Caco-2 (cell line): Measurements from ENCODE around the gene LRRC56. TPM values are rescaled to one million over a fixed set of nuclear protein-coding genes. Genes with fewer than 3 reads are reported as not detected.

Experiments used
- BruUV-seq: library from RNA; stranded (reverse); fragments of 400-500 nt; replicated peaks from 2 replicates; lab custom pipeline; 2021; lab: Mats Ljungman, UMichigan
- CTCF ChIA-PET: fragments of 300-600 bp; sonication (Branson Sonifier 250); formaldehyde crosslinking; loops from one replicate; lab custom pipeline; 2022; ENCODE audit warnings: antibody characterized with exemption; lab: Charles Lee
- POLR2A ChIA-PET: fragments of 300-600 bp; sonication (Branson Sonifier 250); formaldehyde crosslinking; loops from one replicate; lab custom pipeline; 2022; ENCODE audit warnings: antibody characterized with exemption; lab: Charles Lee
- DNase-seq, 2 experiments: peaks; one replicate each; pipeline versions ENCODE4 v3.0.0 to v3.0.0-alpha.2; 2020 to 2022
- H3K27me3 ChIP-seq: replicated peaks from 2 replicates; pipeline ENCODE4 v1.6.0; 2011; ENCODE audit warnings: low read length; ENCODE audit not compliant: control insufficient read depth, insufficient read depth
- H3K36me3 ChIP-seq: 2 replicates; pipeline ENCODE4 v1.5.1; 2011; ENCODE audit warnings: low read length; ENCODE audit not compliant: control insufficient read depth, insufficient read depth
- H3K4me1 ChIP-seq: fragments of 250-450 bp; sonication (Bioruptor Pico); 2 replicates; pipeline ENCODE4 v1.5.1; 2020; ENCODE audit warnings: mild to moderate bottlenecking
- H3K4me3 ChIP-seq: 2 replicates; pipeline ENCODE4 v1.5.1; 2011; ENCODE audit warnings: low read depth, mild to moderate bottlenecking, control low read depth, low read length
- H3K9me3 ChIP-seq: fragments of 250-450 bp; sonication (Bioruptor Pico); 2 replicates; pipeline ENCODE4 v1.5.1; 2020; ENCODE audit warnings: mild to moderate bottlenecking, moderate library complexity
- H3K27ac Mint-ChIP-seq: one replicate; pipeline ENCODE4 v1.8.0; 2022; ENCODE audit warnings: mixed read lengths; ENCODE audit not compliant: unreplicated experiment
- H3K27me3 Mint-ChIP-seq: one replicate; pipeline ENCODE4 v1.8.0; 2022; ENCODE audit warnings: mixed read lengths; ENCODE audit not compliant: insufficient read depth, unreplicated experiment
- H3K36me3 Mint-ChIP-seq: one replicate; pipeline ENCODE4 v1.8.0; 2022; ENCODE audit warnings: mild to moderate bottlenecking, mixed read lengths; ENCODE audit not compliant: insufficient read depth, unreplicated experiment
- H3K4me1 Mint-ChIP-seq: one replicate; pipeline ENCODE4 v1.8.0; 2022; ENCODE audit warnings: low read depth, mixed read lengths; ENCODE audit not compliant: unreplicated experiment
- H3K4me3 Mint-ChIP-seq: one replicate; pipeline ENCODE4 v1.8.0; 2022; ENCODE audit warnings: mild to moderate bottlenecking, moderate library complexity, mixed read lengths; ENCODE audit not compliant: unreplicated experiment
- H3K9me3 Mint-ChIP-seq: one replicate; pipeline ENCODE4 v1.8.0; 2022; ENCODE audit warnings: mixed read lengths; ENCODE audit not compliant: unreplicated experiment
- CTCF ChIP-seq, 2 experiments: fragments of 200-600 bp in 1 of 2; IDR thresholded peaks; 1 replicate in 1 of 2; 2 replicates in 1 of 2; pipeline versions ENCODE4 v1.5.1 to v1.8.0; 2011 to 2022; ENCODE audit warnings: antibody characterized with exemption in 1 of 2, control low read depth in 1 of 2, inconsistent platforms in 1 of 2, low read depth in 1 of 2, low read length in 1 of 2, mild to moderate bottlenecking in 1 of 2, moderate library complexity in 1 of 2; ENCODE audit not compliant: insufficient read depth in 1 of 2, severe bottlenecking in 1 of 2, unreplicated experiment in 1 of 2
- intact Hi-C: fragments of 100-400 bp; cut with micrococcal nuclease; formaldehyde crosslinking; loops from one replicate; pipeline ENCODE4 v1.10.0; 2022; ENCODE audit not compliant: unreplicated experiment
- total RNA-seq: library from RNA; stranded (reverse); gene quantifications from 2 replicates; pipeline ENCODE4 v1.2.3, GENCODE V29; 2022

The LRRC56 gene
- total RNA-seq, 1 experiment from 2014 or later, result 4.4 TPM

GRCh38 chr11:555227-555779 is 18.0 kb downstream of the LRRC56 start:
- peak in 1 of 2 experiments; percentile 6 for TF ChIP-seq CTCF (IDR thresholded peaks at IDR 0.05; ENCODE audit: insufficient read depth in 1 of 2, low read depth in 1 of 2, low read length in 1 of 2, severe bottlenecking in 1 of 2, unreplicated experiment in 1 of 2)
- H3K9me3 ChIP-seq, result no peaks in the 10 kb centered on the region
- H3K36me3 ChIP-seq, result no peaks in the 10 kb centered on the region
- no peak for DNase-seq
- Mint-ChIP-seq H3K9me3 (no peaks in the 10 kb centered on the region), H3K27ac (no peak overlapping the region), H3K27me3 (no peaks in the 10 kb centered on the region), H3K4me1 (peaks cover 14% of the 10 kb centered on the region), H3K4me3 (peak overlapping the region; percentile 56), H3K36me3 (peaks cover 12% of the 10 kb centered on the region)
- no TSS peak for BruUV-seq
- ChIA-PET POLR2A (interaction anchor here (0.7 to 0.8 kb wide), 2 partner anchors 21 to 58 kb away, joined by 5 to 8 read pairs; no protein-coding TSS in a partner anchor), CTCF (interaction anchor here (0.8 to 1.7 kb wide), 5 partner anchors 21 to 169 kb away, joined by 3 to 9 read pairs (median 6); partner anchors contain the start of gene PHRF1)
- H3K27me3 ChIP-seq, result no peaks in the 10 kb centered on the region
- H3K4me1 ChIP-seq, result peaks cover 27% of the 10 kb centered on the region
- peak overlapping the region; percentile 62 for H3K4me3 ChIP-seq
- intact Hi-C loops, result loop anchor here (10.0 kb wide), 1 partner anchor 169 kb away; no protein-coding TSS in a partner anchor

GRCh38 chr11:555780-556661 is 18.7 kb downstream of the LRRC56 start:
- BruUV-seq, result no TSS peak
- no peak overlapping the region for H3K4me3 Mint-ChIP-seq

More at GRCh38 chr11:555780-556661, 18.7 kb downstream of the LRRC56 start:
- H3K27me3 Mint-ChIP-seq, result no peaks in the 10 kb centered on the region
- Histone ChIP-seq H3K4me3 (peak overlapping the region; percentile 62), H3K9me3 (no peaks in the 10 kb centered on the region), H3K36me3 (no peaks in the 10 kb centered on the region), H3K27me3 (no peaks in the 10 kb centered on the region), H3K4me1 (peaks cover 27% of the 10 kb centered on the region)
- no peaks in the 10 kb centered on the region for H3K9me3 Mint-ChIP-seq
- ChIA-PET POLR2A (no interaction called here), CTCF (interaction anchor here (1.0 kb wide), 1 partner anchor 91 kb away, joined by 3 read pairs; no protein-coding TSS in a partner anchor)
- no peak for DNase-seq
- TF ChIP-seq CTCF (IDR thresholded peaks at IDR 0.05; ENCODE audit: insufficient read depth in 1 of 2, low read depth in 1 of 2, low read length in 1 of 2, severe bottlenecking in 1 of 2, unreplicated experiment in 1 of 2), result no peak
- peaks cover 19% of the 10 kb centered on the region for H3K36me3 Mint-ChIP-seq
- H3K4me1 Mint-ChIP-seq, result peaks cover 14% of the 10 kb centered on the region
- H3K27ac Mint-ChIP-seq, result no peak overlapping the region
- intact Hi-C loops, result loop anchor here (10.0 kb wide), 1 partner anchor 169 kb away; no protein-coding TSS in a partner anchor
